Jurkat, Clone E6-1 (cell line): Measurements from ENCODE around the gene N4BP2L1. TPM values are rescaled to one million over a fixed set of nuclear protein-coding genes. Genes with fewer than 3 reads are reported as not detected.

Experiments
- DNase-seq: peaks from one replicate; pipeline ENCODE4 v3.0.0-alpha.2; 2011; ENCODE audit warnings: low read depth, low spot score
- H3K4me3 ChIP-seq: 2 replicates; pipeline ENCODE4 v1.5.1; 2011; ENCODE audit warnings: mild to moderate bottlenecking, low read length, control low read depth, moderate library complexity
- polyA plus RNA-seq: library from polyadenylated mRNA; unstranded; fragments of >200 nt; gene quantifications from one replicate; pipeline ENCODE4 v1.2.1, GENCODE V29; 2012; ENCODE audit warnings: missing spikeins; ENCODE audit not compliant: insufficient read length, insufficient read depth

The N4BP2L1 gene
- 17.8 TPM for polyA plus RNA-seq

- DNase-seq: peak; percentile 65
- H3K4me3 ChIP-seq: peak within 1 kb of the TSS; percentile 66
These were observed at the start of gene N4BP2L1 for GRCh38 chr13:32427852-32428580. TSS of gene N4BP2L1 (minus strand) at chr13:32428130. CDS start at chr13:32428082, 48 bp downstream.

GRCh38 chr13:32476892-32477291 is 49.0 kb upstream of the N4BP2L1 start:
- no peak overlapping the region for H3K4me3 ChIP-seq
- DNase-seq: no peak

GRCh38 chr13:32476021-32476731 is 48.2 kb upstream of the N4BP2L1 start:
- DNase-seq: no peak
- no peak overlapping the region for H3K4me3 ChIP-seq

GRCh38 chr13:32474999-32475792 is 47.3 kb upstream of the N4BP2L1 start:
- no peak for DNase-seq
- H3K4me3 ChIP-seq: no peak overlapping the region

- no peak overlapping the region for H3K4me3 ChIP-seq
- no peak for DNase-seq
These were observed 45.7 kb upstream of the N4BP2L1 start for GRCh38 chr13:32473650-32474049.

- no peak for DNase-seq
- no peak overlapping the region for H3K4me3 ChIP-seq
These were observed 44.3 kb upstream of the N4BP2L1 start for GRCh38 chr13:32472194-32472621.

- no peak overlapping the region for H3K4me3 ChIP-seq
- no peak for DNase-seq
These were observed 43.4 kb upstream of the N4BP2L1 start for GRCh38 chr13:32471187-32471922.

GRCh38 chr13:32468502-32469142 is 40.7 kb upstream of the N4BP2L1 start:
- H3K4me3 ChIP-seq: no peak overlapping the region
- DNase-seq: no peak

GRCh38 chr13:32456591-32456990 is 28.7 kb upstream of the N4BP2L1 start:
- DNase-seq: no peak
- H3K4me3 ChIP-seq: no peak overlapping the region

GRCh38 chr13:32455594-32455903 is 27.6 kb upstream of the N4BP2L1 start:
- H3K4me3 ChIP-seq: no peak overlapping the region
- no peak for DNase-seq

- H3K4me3 ChIP-seq: no peak overlapping the region
- DNase-seq: no peak
These were observed 27.1 kb upstream of the N4BP2L1 start for GRCh38 chr13:32454886-32455593.

- no peak overlapping the region for H3K4me3 ChIP-seq
- no peak for DNase-seq
These were observed 26.1 kb upstream of the N4BP2L1 start for GRCh38 chr13:32453981-32454380.

GRCh38 chr13:32448972-32449371 is 21.0 kb upstream of the N4BP2L1 start:
- no peak overlapping the region for H3K4me3 ChIP-seq
- no peak for DNase-seq

- no peak for DNase-seq
- H3K4me3 ChIP-seq: no peak overlapping the region
These were observed 20.1 kb upstream of the N4BP2L1 start for GRCh38 chr13:32447894-32448623.

- DNase-seq: no peak
- H3K4me3 ChIP-seq: no peak overlapping the region
These were observed 19.0 kb upstream of the N4BP2L1 start for GRCh38 chr13:32446773-32447465.

GRCh38 chr13:32446220-32446619 is 18.3 kb upstream of the N4BP2L1 start:
- DNase-seq: no peak
- H3K4me3 ChIP-seq: no peak overlapping the region

GRCh38 chr13:32445461-32445860 is 17.5 kb upstream of the N4BP2L1 start:
- H3K4me3 ChIP-seq: no peak overlapping the region
- DNase-seq: no peak
